HEK293 (cell line): ENCODE measurements around the gene NLK.

Experiments used
- CTCF ChIA-PET: fragments of 350-600 bp; formaldehyde crosslinking; extraction: SDS; loops from one replicate; lab custom pipeline; 2021; ENCODE audit warnings: antibody characterized with exemption; lab: Yijun Ruan, JAX
- POLR2A ChIA-PET: fragments of 300-600 bp; formaldehyde crosslinking; extraction: SDS; loops from one replicate; lab custom pipeline; 2020; ENCODE audit warnings: antibody characterized with exemption, inconsistent platforms; lab: Yijun Ruan, JAX
- H3K27ac ChIP-seq: fragments of 200-500 bp; sonication (Bioruptor generic); 2 replicates; pipeline ENCODE4 v1.5.1; 2014; ENCODE audit warnings: low read depth, low read length, control low read depth, inconsistent platforms; ENCODE audit errors: extremely low read depth
- H3K36me3 ChIP-seq, 2 experiments: fragments of 200-500 bp in 1 of 2; sonication (Bioruptor generic) in 1 of 2; 1 replicate in 1 of 2; 2 replicates in 1 of 2; pipeline ENCODE4 v1.5.1; 2014 to 2017; ENCODE audit warnings: inconsistent platforms in 2 of 2, low read length in 2 of 2; ENCODE audit not compliant: control insufficient read depth in 2 of 2, insufficient read depth in 1 of 2
- H3K4me1 ChIP-seq: fragments of 200-500 bp; sonication (Bioruptor generic); 2 replicates; pipeline ENCODE4 v1.5.1; 2014; ENCODE audit warnings: mild to moderate bottlenecking, low read length, inconsistent platforms; ENCODE audit not compliant: control insufficient read depth, insufficient read depth
- H3K4me3 ChIP-seq: 2 replicates; pipeline ENCODE4 v1.5.1; 2011; ENCODE audit warnings: low read depth, mild to moderate bottlenecking, control low read depth, low read length, moderate library complexity
- H3K9me3 ChIP-seq: fragments of 200-500 bp; sonication (Bioruptor generic); 2 replicates; pipeline ENCODE4 v1.5.1; 2014; ENCODE audit warnings: low read depth, low read length, inconsistent platforms; ENCODE audit not compliant: control insufficient read depth, insufficient read depth
- ATF2 ChIP-seq: fragments of 450-650 bp; formaldehyde crosslinking; IDR thresholded peaks from 2 replicates; pipeline ENCODE4 v1.5.1; 2016; ENCODE audit warnings: missing biosample characterization, missing genetic modification characterization, low read depth
- ELK4 ChIP-seq: IDR thresholded peaks from 2 replicates; pipeline ENCODE4 v1.6.1; 2011; ENCODE audit warnings: mild to moderate bottlenecking, low read depth, low read length, borderline replicate concordance
- FEZF1 ChIP-seq: fragments of 450-650 bp; formaldehyde crosslinking; IDR thresholded peaks from 2 replicates; pipeline ENCODE4 v1.5.1; 2016; ENCODE audit warnings: missing biosample characterization, missing genetic modification characterization
- IKZF3 ChIP-seq: fragments of 450-650 bp; IDR thresholded peaks from 2 replicates; pipeline ENCODE4 v1.5.0; 2018; ENCODE audit warnings: missing biosample characterization, mild to moderate bottlenecking, missing genetic modification characterization, moderate library complexity
- KLF1 ChIP-seq: fragments of 450-650 bp; formaldehyde crosslinking; IDR thresholded peaks from 2 replicates; pipeline ENCODE4 v1.5.1; 2016; ENCODE audit warnings: missing biosample characterization, missing genetic modification characterization
- KLF16 ChIP-seq: fragments of 450-650 bp; formaldehyde crosslinking; IDR thresholded peaks from 2 replicates; pipeline ENCODE4 v1.5.1; 2017; ENCODE audit warnings: missing biosample characterization, missing genetic modification characterization
- OSR2 ChIP-seq: fragments of 450-650 bp; formaldehyde crosslinking; IDR thresholded peaks from 2 replicates; pipeline ENCODE4 v1.5.1; 2016; ENCODE audit warnings: missing biosample characterization, missing genetic modification characterization
- OVOL3 ChIP-seq: fragments of 450-650 bp; formaldehyde crosslinking; IDR thresholded peaks from 2 replicates; pipeline ENCODE4 v1.5.1; 2016; ENCODE audit warnings: missing biosample characterization, missing genetic modification characterization
- PRDM1 ChIP-seq: fragments of 450-650 bp; formaldehyde crosslinking; IDR thresholded peaks from 2 replicates; pipeline ENCODE4; 2016; ENCODE audit warnings: missing biosample characterization, missing genetic modification characterization
- PRDM6 ChIP-seq: fragments of 450-650 bp; formaldehyde crosslinking; IDR thresholded peaks from 2 replicates; pipeline ENCODE4 v1.5.1; 2017; ENCODE audit warnings: missing biosample characterization, missing genetic modification characterization
- SCRT1 ChIP-seq: fragments of 450-650 bp; formaldehyde crosslinking; IDR thresholded peaks from 2 replicates; pipeline ENCODE4 v1.5.1; 2016; ENCODE audit warnings: missing biosample characterization, missing genetic modification characterization, borderline replicate concordance
- SCRT2 ChIP-seq: fragments of 450-650 bp; formaldehyde crosslinking; IDR thresholded peaks from 2 replicates; pipeline ENCODE4 v1.5.1; 2016; ENCODE audit warnings: missing biosample characterization, missing genetic modification characterization
- SETDB1 ChIP-seq: IDR thresholded peaks from one replicate; pipeline ENCODE4 v1.6.1; 2017; ENCODE audit warnings: mild to moderate bottlenecking, low read length, moderate library complexity, mixed read lengths; ENCODE audit not compliant: insufficient read length
- TRIM28 ChIP-seq: IDR thresholded peaks from 2 replicates; pipeline ENCODE4 v1.6.1; 2011; ENCODE audit warnings: low read length, control low read depth, borderline replicate concordance
- ZFHX2 ChIP-seq: fragments of 450-650 bp; formaldehyde crosslinking; conservative IDR thresholded peaks from 2 replicates; pipeline ENCODE4 v1.5.1; 2016; ENCODE audit warnings: missing biosample characterization, missing genetic modification characterization
- ZNF10 ChIP-seq: fragments of 450-650 bp; formaldehyde crosslinking; IDR thresholded peaks from 2 replicates; pipeline ENCODE4 v1.5.1; 2017; ENCODE audit warnings: missing biosample characterization, missing genetic modification characterization
- ZNF239 ChIP-seq: fragments of 450-650 bp; formaldehyde crosslinking; IDR thresholded peaks from 2 replicates; pipeline ENCODE4 v1.5.1; 2016; ENCODE audit warnings: missing biosample characterization, missing genetic modification characterization
- ZNF350 ChIP-seq: fragments of 450-650 bp; formaldehyde crosslinking; IDR thresholded peaks from 2 replicates; pipeline ENCODE4 v1.5.0; 2017; ENCODE audit warnings: missing biosample characterization, mild to moderate bottlenecking, missing genetic modification characterization
- ZNF513 ChIP-seq: fragments of 450-650 bp; IDR thresholded peaks from 2 replicates; pipeline ENCODE4 v1.5.1; 2018; ENCODE audit warnings: missing biosample characterization, missing genetic modification characterization
- ZNF529 ChIP-seq: fragments of 450-650 bp; formaldehyde crosslinking; IDR thresholded peaks from 2 replicates; pipeline ENCODE4 v1.5.1; 2017; ENCODE audit warnings: missing genetic modification characterization, missing biosample characterization; ENCODE audit not compliant: insufficient replicate concordance
- ZNF585B ChIP-seq: fragments of 450-650 bp; formaldehyde crosslinking; IDR thresholded peaks from 2 replicates; pipeline ENCODE4 v1.5.1; 2016; ENCODE audit warnings: missing biosample characterization, missing genetic modification characterization
- ZNF610 ChIP-seq: fragments of 450-650 bp; formaldehyde crosslinking; IDR thresholded peaks from 2 replicates; pipeline ENCODE4 v1.5.1; 2016; ENCODE audit warnings: missing biosample characterization, missing genetic modification characterization, borderline replicate concordance
- ZNF843 ChIP-seq: fragments of 450-650 bp; formaldehyde crosslinking; IDR thresholded peaks from 2 replicates; pipeline ENCODE4 v1.5.1; 2016; ENCODE audit warnings: missing biosample characterization, missing genetic modification characterization
- ZXDB ChIP-seq: fragments of 450-650 bp; formaldehyde crosslinking; IDR thresholded peaks from 2 replicates; pipeline ENCODE4 v1.5.1; 2016; ENCODE audit warnings: missing biosample characterization, missing genetic modification characterization
- TF ChIP-seq, protein P1 (sequence below): fragments of 450-650 bp; formaldehyde crosslinking; IDR thresholded peaks from 2 replicates; pipeline ENCODE4 v1.5.1; 2016; ENCODE audit warnings: missing biosample characterization, missing genetic modification characterization
- TF ChIP-seq, protein P2 (sequence below): fragments of 450-650 bp; formaldehyde crosslinking; IDR thresholded peaks from 2 replicates; pipeline ENCODE4 v1.5.1; 2016; ENCODE audit warnings: missing biosample characterization, missing genetic modification characterization, borderline replicate concordance
- TF ChIP-seq, protein P3 (sequence below): fragments of 450-650 bp; formaldehyde crosslinking; IDR thresholded peaks from 2 replicates; pipeline ENCODE4 v1.5.1; 2016; ENCODE audit warnings: missing biosample characterization, missing genetic modification characterization

The NLK gene

DNA sequence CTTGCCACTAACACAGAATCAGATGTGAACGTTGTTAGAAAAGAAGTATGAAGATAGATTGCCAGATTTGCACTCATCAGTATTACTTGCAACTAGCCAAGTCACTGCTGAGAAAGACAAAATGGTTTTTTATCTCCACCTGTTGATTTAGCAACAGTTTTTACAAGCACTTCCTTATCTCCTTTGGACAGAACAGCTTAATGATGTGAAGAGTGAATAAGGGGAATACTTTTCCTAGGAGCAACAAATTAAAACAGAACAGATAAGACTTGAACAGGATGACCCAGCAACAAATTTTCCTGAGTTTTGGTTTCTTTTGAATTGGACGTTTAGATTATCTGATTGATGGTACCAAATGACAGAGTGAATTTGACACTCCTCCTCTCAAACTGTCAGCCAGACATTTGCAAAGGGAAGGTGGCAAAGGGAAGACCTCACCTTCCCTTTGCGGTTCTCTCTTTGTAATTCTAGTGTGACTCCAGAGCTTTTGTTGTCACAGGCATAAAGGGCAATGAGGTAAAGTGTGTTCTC, 130.6 kb downstream of the NLK start:
- Histone ChIP-seq H3K4me3 (no peak overlapping the region), H3K9me3 (no peaks in the 10 kb centered on the region), H3K27ac (peak overlapping the region; percentile 51), H3K4me1 (peaks cover 31% of the 10 kb centered on the region), H3K36me3 (peaks cover 0 to 6% of the 10 kb centered on the region in 2 experiments; a peak in 1 of 3 replicates)
- POLR2A ChIA-PET = interaction anchor here (1.2 to 1.6 kb wide), 2 partner anchors 132 to 162 kb away, joined by 3 to 7 read pairs; partner anchors contain the start of genes IFT20 and TNFAIP1
- CTCF ChIA-PET = interaction anchor here (1.3 kb wide), 1 partner anchor 367 kb away, joined by 3 read pairs; no protein-coding TSS in a partner anchor
- peak; percentile 85 for TF ChIP-seq SCRT1 (tag by site-specific recombination)
- TF ChIP-seq ZNF350 (tag by site-specific recombination) = no peak
- TF ChIP-seq, protein P1, sequence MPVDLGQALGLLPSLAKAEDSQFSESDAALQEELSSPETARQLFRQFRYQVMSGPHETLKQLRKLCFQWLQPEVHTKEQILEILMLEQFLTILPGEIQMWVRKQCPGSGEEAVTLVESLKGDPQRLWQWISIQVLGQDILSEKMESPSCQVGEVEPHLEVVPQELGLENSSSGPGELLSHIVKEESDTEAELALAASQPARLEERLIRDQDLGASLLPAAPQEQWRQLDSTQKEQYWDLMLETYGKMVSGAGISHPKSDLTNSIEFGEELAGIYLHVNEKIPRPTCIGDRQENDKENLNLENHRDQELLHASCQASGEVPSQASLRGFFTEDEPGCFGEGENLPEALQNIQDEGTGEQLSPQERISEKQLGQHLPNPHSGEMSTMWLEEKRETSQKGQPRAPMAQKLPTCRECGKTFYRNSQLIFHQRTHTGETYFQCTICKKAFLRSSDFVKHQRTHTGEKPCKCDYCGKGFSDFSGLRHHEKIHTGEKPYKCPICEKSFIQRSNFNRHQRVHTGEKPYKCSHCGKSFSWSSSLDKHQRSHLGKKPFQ (tag by site-specific recombination) = peak; percentile 54; the same call in 1 of the 2 replicates
- TF ChIP-seq OVOL3 = peak; percentile 87
- TF ChIP-seq FEZF1 (tag by site-specific recombination) = peak; percentile 85
- no peak for TF ChIP-seq ZNF513 (tag by site-specific recombination)
- TF ChIP-seq TRIM28 = peak; percentile 42; the same call in 1 of the 2 replicates
- no peak for TF ChIP-seq ELK4
- no peak for TF ChIP-seq ATF2 (tag by site-specific recombination)
- TF ChIP-seq KLF1 = no peak
- TF ChIP-seq, protein P2, sequence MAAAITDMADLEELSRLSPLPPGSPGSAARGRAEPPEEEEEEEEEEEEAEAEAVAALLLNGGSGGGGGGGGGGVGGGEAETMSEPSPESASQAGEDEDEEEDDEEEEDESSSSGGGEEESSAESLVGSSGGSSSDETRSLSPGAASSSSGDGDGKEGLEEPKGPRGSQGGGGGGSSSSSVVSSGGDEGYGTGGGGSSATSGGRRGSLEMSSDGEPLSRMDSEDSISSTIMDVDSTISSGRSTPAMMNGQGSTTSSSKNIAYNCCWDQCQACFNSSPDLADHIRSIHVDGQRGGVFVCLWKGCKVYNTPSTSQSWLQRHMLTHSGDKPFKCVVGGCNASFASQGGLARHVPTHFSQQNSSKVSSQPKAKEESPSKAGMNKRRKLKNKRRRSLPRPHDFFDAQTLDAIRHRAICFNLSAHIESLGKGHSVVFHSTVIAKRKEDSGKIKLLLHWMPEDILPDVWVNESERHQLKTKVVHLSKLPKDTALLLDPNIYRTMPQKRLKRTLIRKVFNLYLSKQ (tag by site-specific recombination) = no peak
- peak; percentile 82 for TF ChIP-seq OSR2 (tag by site-specific recombination)
- TF ChIP-seq, protein P3, sequence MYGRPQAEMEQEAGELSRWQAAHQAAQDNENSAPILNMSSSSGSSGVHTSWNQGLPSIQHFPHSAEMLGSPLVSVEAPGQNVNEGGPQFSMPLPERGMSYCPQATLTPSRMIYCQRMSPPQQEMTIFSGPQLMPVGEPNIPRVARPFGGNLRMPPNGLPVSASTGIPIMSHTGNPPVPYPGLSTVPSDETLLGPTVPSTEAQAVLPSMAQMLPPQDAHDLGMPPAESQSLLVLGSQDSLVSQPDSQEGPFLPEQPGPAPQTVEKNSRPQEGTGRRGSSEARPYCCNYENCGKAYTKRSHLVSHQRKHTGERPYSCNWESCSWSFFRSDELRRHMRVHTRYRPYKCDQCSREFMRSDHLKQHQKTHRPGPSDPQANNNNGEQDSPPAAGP (tag by site-specific recombination) = peak; percentile 79
- no peak for TF ChIP-seq SETDB1
- TF ChIP-seq ZNF610 (tag by site-specific recombination) = 0 out of 2 replicates have a peak, but pooled peaks have one; percentile 64
- 0 out of 2 replicates have a peak, but pooled peaks have one; percentile 13 for TF ChIP-seq PRDM1 (tag by site-specific recombination)
- no peak for TF ChIP-seq ZNF239 (tag by site-specific recombination)
- TF ChIP-seq PRDM6 (tag by site-specific recombination) = peak; percentile 94
- TF ChIP-seq ZNF585B (tag by site-specific recombination) = no peak; the same call in 1 of the 2 replicates
- no peak for TF ChIP-seq KLF16 (tag by site-specific recombination)
- peak; percentile 95 for TF ChIP-seq ZNF843
- 0 out of 2 replicates have a peak, but pooled peaks have one; percentile 41 for TF ChIP-seq ZNF10 (tag by site-specific recombination)
- TF ChIP-seq ZXDB (tag by site-specific recombination) = peak; percentile 87; the same call in 1 of the 2 replicates
- 0 out of 2 replicates have a peak, but pooled peaks have one; percentile 42 for TF ChIP-seq IKZF3 (tag by site-specific recombination)
- TF ChIP-seq ZNF529 = no peak
- TF ChIP-seq ZFHX2 (tag by site-specific recombination) = no peak
- TF ChIP-seq SCRT2 = peak; percentile 98
